ENCODE results near the gene LINC01488.

Gene LINC01488

GRCh38 chr11:69445131-69445470 is 36.4 kb upstream of the LINC01488 start:
- no peak for DNase-seq (ENCODE audit: low spot score)

GRCh38 chr11:69446108-69446507 is 35.4 kb upstream of the LINC01488 start:
- no peak for DNase-seq (ENCODE audit: low spot score)

- no peak for DNase-seq (ENCODE audit: low spot score)
These were observed 33.7 kb upstream of the LINC01488 start for GRCh38 chr11:69447786-69448185.

- DNase-seq (ENCODE audit: low spot score), result no peak
These were observed 32.8 kb upstream of the LINC01488 start for GRCh38 chr11:69448471-69449284.

GRCh38 chr11:69449320-69450063 is 32.0 kb upstream of the LINC01488 start:
- DNase-seq (ENCODE audit: low spot score), result no peak

- no peak for DNase-seq (ENCODE audit: low spot score)
These were observed 31.2 kb upstream of the LINC01488 start for GRCh38 chr11:69450064-69450856.

GRCh38 chr11:69450857-69451220 is 30.6 kb upstream of the LINC01488 start:
- no peak for DNase-seq (ENCODE audit: low spot score)

GRCh38 chr11:69451289-69451688 is 30.2 kb upstream of the LINC01488 start:
- no peak for DNase-seq (ENCODE audit: low spot score)

- no peak for DNase-seq (ENCODE audit: low spot score)
These were observed 29.1 kb upstream of the LINC01488 start for GRCh38 chr11:69452206-69452987.

- DNase-seq (ENCODE audit: low spot score), result no peak
These were observed 28.3 kb upstream of the LINC01488 start for GRCh38 chr11:69453151-69453550.

GRCh38 chr11:69454018-69454417 is 27.4 kb upstream of the LINC01488 start:
- no peak for DNase-seq (ENCODE audit: low spot score)

- no peak for DNase-seq (ENCODE audit: low spot score)
These were observed 25.5 kb upstream of the LINC01488 start for GRCh38 chr11:69455969-69456368.

GRCh38 chr11:69456712-69457111 is 24.8 kb upstream of the LINC01488 start:
- DNase-seq (ENCODE audit: low spot score), result no peak

- no peak for DNase-seq (ENCODE audit: low spot score)
These were observed 21.5 kb upstream of the LINC01488 start for GRCh38 chr11:69459848-69460539.

GRCh38 chr11:69460540-69461257 is 20.8 kb upstream of the LINC01488 start:
- no peak for DNase-seq (ENCODE audit: low spot score)

- no peak for DNase-seq (ENCODE audit: low spot score)
These were observed 20.0 kb upstream of the LINC01488 start for GRCh38 chr11:69461272-69461962.

- no peak for DNase-seq (ENCODE audit: low spot score)
These were observed 19.1 kb upstream of the LINC01488 start for GRCh38 chr11:69462106-69462951.

- DNase-seq (ENCODE audit: low spot score), result no peak
These were observed 18.1 kb upstream of the LINC01488 start for GRCh38 chr11:69463181-69463994.

All from cerebellar cortex (tissue), 1 donor.